ENCODE data around the gene ABHD16B. TPM values are rescaled to one million over a fixed set of nuclear protein-coding genes. Genes with fewer than 3 reads are reported as not detected.

The ABHD16B gene
- total and polyA plus RNA-seq, 10 of the 15 experiments (the other 5 are each of a cell fraction or from before 2014, with no cell fraction given): 0.13 TPM; not detected in 9

- Histone ChIP-seq H3K27me3 (replicated peaks in 1 of 2; ENCODE audit: control insufficient read depth in 2 of 2, insufficient read depth in 2 of 2, low read length in 1 of 2) (peaks cover 9 to 10% of the 10 kb centered on the region in 2 experiments; a peak in 3 of 4 replicates), H3K4me2 (ENCODE audit: control insufficient read depth, insufficient read depth) (0 out of 2 replicates have a peak overlapping the region, but pooled peaks have one; percentile 9), H2AFZ (ENCODE audit: control insufficient read depth, low read depth, low read length) (no peak overlapping the region), H3K9me3 (replicated peaks; ENCODE audit: control insufficient read depth, insufficient read depth, low read length) (no peaks in the 10 kb centered on the region), H3K4me1 (ENCODE audit: control insufficient read depth, insufficient read depth, low read length) (no peaks in the 10 kb centered on the region; the same call in 1 of the 2 replicates), H3K27ac (ENCODE audit: control insufficient read depth, insufficient read depth) (no peak overlapping the region), H3K79me2 (ENCODE audit: control insufficient read depth, insufficient read depth, low read length) (no peaks in the 10 kb centered on the region), H4K20me1 (ENCODE audit: control insufficient read depth, insufficient read depth) (0 out of 2 replicates have a peak, but pooled peaks cover 3% of the 10 kb centered on the region), H3K36me3 (ENCODE audit: control insufficient read depth in 2 of 2, insufficient read depth in 2 of 2, low read length in 1 of 2) (no peaks in the 10 kb centered on the region), H3K4me3 (no peak overlapping the region), H3K9ac (ENCODE audit: control insufficient read depth, insufficient read depth, low read length) (no peak overlapping the region)
- DNase-seq (ENCODE audit: low read depth, low spot score) (no peak), ATAC-seq (no peak), FAIRE-seq (no peak)
- ChIA-PET CTCF (no interaction called here), POLR2A (no interaction called here), SMC1A (ENCODE audit: uncharacterized antibody, unreplicated experiment) (no interaction called here), RAD21 (ENCODE audit: unreplicated experiment) (no interaction called here)
- WGBS (ENCODE audit: insufficient coverage, insufficient replicate concordance, low lambda C conversion rate, missing lambda C conversion rate): 43% methylated on average over 51 of the region's 76 CpGs
- TF ChIP-seq HDAC6 (IDR thresholded peaks at IDR 0.05; ENCODE audit: unreplicated experiment) (peak; percentile 19), RAD51 (IDR thresholded peaks at IDR 0.05) (no peak)
- intact Hi-C loops (cut with micrococcal nuclease; ENCODE audit: unreplicated experiment) (no loop called here), in situ Hi-C loops (cut with MboI) (no loop called here)
- no TSS peak for BruUV-seq (replicated peaks)
Observed at GRCh38 chr20:63831993-63832686, 29.2 kb upstream of the ABHD16B start.

GRCh38 chr20:63833776-63834490 is 27.4 kb upstream of the ABHD16B start:
- H3K27me3 ChIP-seq (replicated peaks in 1 of 2; ENCODE audit: control insufficient read depth in 2 of 2, insufficient read depth in 2 of 2, low read length in 1 of 2): peaks cover 4 to 8% of the 10 kb centered on the region in 2 experiments; a peak in 2 of 4 replicates
- H3K79me2 ChIP-seq (ENCODE audit: control insufficient read depth, insufficient read depth, low read length): no peaks in the 10 kb centered on the region
- H3K27ac ChIP-seq (ENCODE audit: control insufficient read depth, insufficient read depth): no peak overlapping the region
- BruUV-seq (replicated peaks): no TSS peak
- FAIRE-seq (no peak), ATAC-seq (no peak), DNase-seq (ENCODE audit: low read depth, low spot score) (no peak)
- no peaks in the 10 kb centered on the region for H3K9me3 ChIP-seq (replicated peaks; ENCODE audit: control insufficient read depth, insufficient read depth, low read length)
- ChIA-PET POLR2A (no interaction called here), CTCF (no interaction called here), SMC1A (ENCODE audit: uncharacterized antibody, unreplicated experiment) (no interaction called here), RAD21 (ENCODE audit: unreplicated experiment) (no interaction called here)
- intact Hi-C loops (cut with micrococcal nuclease; ENCODE audit: unreplicated experiment) (no loop called here), in situ Hi-C loops (cut with MboI) (no loop called here)
- no peak overlapping the region for H3K9ac ChIP-seq (ENCODE audit: control insufficient read depth, insufficient read depth, low read length)
- no peak overlapping the region for H2AFZ ChIP-seq (ENCODE audit: control insufficient read depth, low read depth, low read length)
- H3K36me3 ChIP-seq (ENCODE audit: control insufficient read depth in 2 of 2, insufficient read depth in 2 of 2, low read length in 1 of 2): no peaks in the 10 kb centered on the region
- H3K4me3 ChIP-seq: no peak overlapping the region
- H4K20me1 ChIP-seq (ENCODE audit: control insufficient read depth, insufficient read depth): no peaks in the 10 kb centered on the region
- no peak overlapping the region for H3K4me2 ChIP-seq (ENCODE audit: control insufficient read depth, insufficient read depth)
- WGBS (ENCODE audit: insufficient coverage, insufficient replicate concordance, low lambda C conversion rate, missing lambda C conversion rate): 53% methylated on average over 20 of the region's 20 CpGs
- no peaks in the 10 kb centered on the region; the same call in 1 of the 2 replicates for H3K4me1 ChIP-seq (ENCODE audit: control insufficient read depth, insufficient read depth, low read length)
- no peak for TF ChIP-seq RELB (IDR thresholded peaks at IDR 0.05; ENCODE audit: low read depth)
- no peak for TF ChIP-seq YY1 (IDR thresholded peaks at IDR 0.05; ENCODE audit: low read depth, low read length)
- no peak for TF ChIP-seq CHD1 (IDR thresholded peaks at IDR 0.05; ENCODE audit: low read depth, low read length)
- no peak for TF ChIP-seq SMAD5 (IDR thresholded peaks at IDR 0.05; ENCODE audit: low read depth)
- no peak for TF ChIP-seq RELA (IDR thresholded peaks at IDR 0.05; ENCODE audit: borderline replicate concordance, partially characterized antibody)
- no peak for TF ChIP-seq NFXL1 (IDR thresholded peaks at IDR 0.05; ENCODE audit: borderline replicate concordance)
- TF ChIP-seq MXI1 (IDR thresholded peaks at IDR 0.05; ENCODE audit: low read depth, low read length): no peak
- no peak for TF ChIP-seq CBFB (IDR thresholded peaks at IDR 0.05; ENCODE audit: low read depth)
- no peak for TF ChIP-seq JUND (IDR thresholded peaks at IDR 0.05; ENCODE audit: low read depth, low read length)
- no peak for TF ChIP-seq BCL3 (IDR thresholded peaks at IDR 0.05; ENCODE audit: borderline replicate concordance, insufficient read depth, low read depth, low read length, poor library complexity, severe bottlenecking)
- no peak for TF ChIP-seq BCL11A (IDR thresholded peaks at IDR 0.05; ENCODE audit: low read depth, low read length)
- TF ChIP-seq KLF5 (IDR thresholded peaks at IDR 0.05; ENCODE audit: partially characterized antibody): no peak
- TF ChIP-seq POLR2AphosphoS5 (IDR thresholded peaks at IDR 0.05; ENCODE audit: low read length): no peak
